Suppressor macrophage (primary cell): ENCODE measurements around the gene DCT.
A peak's percentile ranks its signal among the peaks of the same experiment; 100 is the strongest.
"Not testable (repeated sequence)": the region's sequence is repeated elsewhere in the genome, so short reads cannot be mapped to it uniquely, and the experiment has no call there.

ENCODE experiments used
- DNase-seq, 4 experiments: peaks; one replicate each; pipeline ENCODE4 v3.0.0-alpha.2; 2020 to 2022
- total RNA-seq, 17 experiments: gene quantifications; one replicate each; lab custom pipeline; 2026; ENCODE audit warnings: mixed read lengths in 6 of 17, inconsistent platforms in 3 of 17; lab: John Stamatoyannopoulos, UW

Gene DCT
- total RNA-seq: 0 to 3.9 (median 0) reads per million in 17 experiments

GRCh38 chr13:94479616-94480015 lies at the start of gene DCT:
Gene DCT, minus strand, starts transcription at chr13:94479682. Its CDS starts 427 bp downstream, at chr13:94479255.
- DNase-seq: no peak

GRCh38 chr13:94526956-94527355 lies 47.5 kb upstream of the DCT start:
- DNase-seq: not testable (repeated sequence)

- no peak for DNase-seq
Measured at GRCh38 chr13:94525781-94526180, 46.3 kb upstream of the DCT start.

DNA sequence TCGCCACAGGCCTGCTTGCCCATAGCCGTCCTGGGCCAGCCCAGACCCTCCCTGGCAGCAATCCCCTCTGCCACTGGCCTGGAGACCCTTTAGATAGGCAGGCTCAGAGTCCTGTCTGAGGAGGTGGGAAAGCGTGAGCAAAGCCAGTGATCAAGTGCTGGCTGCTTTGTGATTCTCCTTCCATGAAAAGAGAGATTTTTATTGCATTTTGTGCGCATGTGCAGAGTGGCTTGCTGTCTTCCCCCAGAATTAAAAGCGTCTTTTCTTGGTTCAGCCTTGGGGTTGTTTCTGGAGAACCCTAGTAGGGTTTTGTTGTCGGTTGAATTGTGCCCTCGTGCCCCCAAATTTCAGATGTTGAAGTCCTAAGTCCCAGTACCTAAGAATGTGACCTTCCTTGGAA lies 44.9 kb upstream of the DCT start:
- DNase-seq: no peak

DNA sequence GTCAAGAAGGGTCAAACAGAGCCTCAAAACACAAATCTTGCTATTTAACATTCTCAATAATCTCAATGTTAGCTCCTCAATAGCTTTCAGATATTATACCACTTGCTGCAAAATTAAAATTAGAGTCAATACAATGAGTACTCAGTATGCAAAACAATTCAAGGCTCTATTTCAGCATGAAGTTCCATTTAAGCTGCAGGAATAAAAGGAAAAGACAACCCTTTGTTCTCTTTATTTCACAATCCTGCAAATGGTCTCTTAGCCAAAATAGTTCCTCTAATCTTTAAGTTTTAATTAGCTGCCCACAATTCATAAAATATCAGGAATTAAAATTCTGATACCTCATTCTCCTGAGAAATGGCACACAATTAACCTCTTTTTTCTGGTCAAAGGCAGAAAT lies 40.5 kb upstream of the DCT start:
- no peak for DNase-seq

DNA sequence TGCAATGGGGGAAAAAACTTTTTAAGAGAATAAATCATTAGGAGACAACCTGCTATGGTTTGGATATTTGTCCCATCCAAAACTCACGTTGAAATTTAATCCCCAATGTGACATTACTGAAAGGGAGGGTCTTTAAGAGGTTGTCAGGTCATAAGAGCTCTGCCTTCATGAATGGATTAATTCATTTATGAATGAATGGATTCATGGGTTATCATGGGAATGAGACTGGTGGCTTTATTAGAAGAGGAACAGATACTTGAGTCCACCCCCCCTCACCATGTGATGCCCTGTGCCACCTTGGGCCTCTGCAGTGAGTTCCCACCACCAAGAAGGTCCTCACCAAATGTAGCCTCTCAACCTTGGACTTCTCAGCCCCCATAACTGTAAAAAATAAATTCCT lies 37.0 kb upstream of the DCT start:
- DNase-seq: no peak

GRCh38 chr13:94515911-94516310 lies 36.4 kb upstream of the DCT start:
- no peak for DNase-seq

GRCh38 chr13:94515374-94515773 lies 35.9 kb upstream of the DCT start:
- DNase-seq: peak; percentile 2 to 54 (median 37)

DNA sequence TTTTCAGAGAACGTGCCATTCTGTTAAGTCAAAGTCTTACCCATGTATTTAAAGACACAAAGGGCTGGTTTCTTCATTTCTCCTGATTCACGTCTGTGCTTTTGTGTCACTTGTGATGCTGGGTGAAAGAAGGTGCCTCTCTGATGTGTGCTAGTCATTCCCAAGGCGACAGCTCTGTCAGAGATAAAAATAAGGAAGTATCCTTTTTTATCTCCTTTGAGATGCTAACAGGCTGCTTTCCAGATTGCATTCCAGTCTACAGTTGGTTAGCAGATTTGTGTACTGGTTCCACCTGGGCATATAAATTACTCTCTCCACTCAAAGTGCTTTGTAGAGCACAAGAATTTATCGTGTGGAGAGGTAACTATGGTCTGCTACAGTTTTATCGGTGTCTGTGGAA lies 33.5 kb upstream of the DCT start:
- no peak for DNase-seq

GRCh38 chr13:94505730-94506129 lies 26.2 kb upstream of the DCT start:
- no peak for DNase-seq

GRCh38 chr13:94503851-94504250 lies 24.4 kb upstream of the DCT start:
- no peak for DNase-seq

DNA sequence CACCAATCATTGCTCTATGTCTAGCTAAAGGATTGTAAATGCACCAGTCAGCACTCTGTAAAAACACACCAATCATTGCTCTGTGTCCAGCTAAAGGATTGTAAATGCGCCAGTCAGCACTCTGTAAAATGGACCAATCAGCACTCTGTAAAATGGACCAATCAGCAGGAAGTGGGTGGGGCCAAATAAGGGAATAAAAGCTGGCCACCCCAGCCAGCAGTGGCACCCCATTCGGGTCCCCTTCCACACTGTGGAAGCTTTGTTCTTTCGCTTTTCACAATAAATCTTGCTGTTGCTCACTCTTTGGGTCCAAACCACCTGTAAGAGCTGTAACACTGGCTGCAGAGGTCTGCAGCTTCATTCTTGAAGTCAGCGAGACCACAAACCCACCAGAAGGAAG lies 19.3 kb upstream of the DCT start:
- DNase-seq: not testable (repeated sequence)

DNA sequence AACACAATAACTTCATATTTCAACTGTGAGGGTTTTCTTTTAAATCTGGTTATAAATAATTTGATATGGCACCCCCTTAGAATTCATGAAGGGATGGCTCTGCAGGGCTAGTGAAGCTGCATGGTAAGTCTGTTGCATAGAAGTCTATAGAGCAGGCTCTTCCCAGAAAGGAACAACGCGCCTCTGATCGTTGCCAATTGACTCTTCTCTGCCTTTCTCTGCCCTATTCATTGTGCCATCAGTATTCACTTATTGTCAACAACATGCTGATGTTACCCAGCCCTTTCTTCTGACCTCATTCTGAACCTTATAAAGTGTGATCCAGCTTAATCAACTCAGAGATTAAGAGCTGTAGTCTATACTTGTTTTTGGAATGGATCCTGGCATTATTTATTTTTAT lies 16.3 kb upstream of the DCT start:
- no peak for DNase-seq

- no peak for DNase-seq
Measured at GRCh38 chr13:94494026-94494425, 14.5 kb upstream of the DCT start.

DNA sequence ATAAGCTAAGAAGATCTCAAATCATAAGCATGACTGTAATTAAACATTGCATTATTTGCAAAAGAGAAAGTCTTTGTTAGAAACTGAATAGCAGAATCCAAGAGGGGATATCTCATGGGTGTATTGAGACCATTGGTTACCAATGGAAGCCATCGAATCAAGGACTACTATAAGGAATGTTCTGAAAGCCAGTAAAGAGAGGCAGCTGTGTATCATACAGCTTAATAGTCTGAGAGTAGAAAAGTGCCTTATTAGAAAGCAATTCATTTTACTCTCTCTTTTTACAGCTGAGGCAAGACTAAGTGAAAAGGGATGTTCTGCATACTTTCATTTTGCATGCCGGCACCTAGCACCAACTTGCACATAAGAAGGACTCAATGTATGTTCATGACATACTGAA lies 7.6 kb upstream of the DCT start:
- DNase-seq: no peak

DNA sequence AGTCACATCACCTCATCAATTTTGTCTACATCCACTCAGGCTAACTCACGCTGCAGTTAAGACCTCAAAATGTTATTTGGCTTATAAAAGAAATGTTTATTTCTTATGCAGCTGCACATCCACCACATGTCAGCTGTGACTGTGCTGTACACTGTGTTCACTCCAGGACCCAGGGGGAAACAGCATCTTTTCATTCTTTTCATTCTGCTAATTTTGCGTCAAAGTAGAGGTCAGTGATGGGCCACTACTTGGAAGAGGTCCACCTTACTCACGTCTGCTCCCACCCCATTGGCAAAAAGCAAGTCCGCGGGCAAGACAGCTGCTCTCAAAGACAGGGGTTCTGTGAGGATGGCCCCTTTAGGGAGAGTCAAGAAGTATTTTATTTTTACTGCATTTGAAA lies 4.5 kb upstream of the DCT start:
- DNase-seq: no peak

GRCh38 chr13:94481941-94482340 lies 2.5 kb upstream of the DCT start:
- DNase-seq: peak in 3 of 4 experiments; percentile 10 to 17 (median 13)

- DNase-seq: peak; percentile 3 to 59 (median 32)
Measured at GRCh38 chr13:94480672-94481145, 1.2 kb upstream of the DCT start.

DNA sequence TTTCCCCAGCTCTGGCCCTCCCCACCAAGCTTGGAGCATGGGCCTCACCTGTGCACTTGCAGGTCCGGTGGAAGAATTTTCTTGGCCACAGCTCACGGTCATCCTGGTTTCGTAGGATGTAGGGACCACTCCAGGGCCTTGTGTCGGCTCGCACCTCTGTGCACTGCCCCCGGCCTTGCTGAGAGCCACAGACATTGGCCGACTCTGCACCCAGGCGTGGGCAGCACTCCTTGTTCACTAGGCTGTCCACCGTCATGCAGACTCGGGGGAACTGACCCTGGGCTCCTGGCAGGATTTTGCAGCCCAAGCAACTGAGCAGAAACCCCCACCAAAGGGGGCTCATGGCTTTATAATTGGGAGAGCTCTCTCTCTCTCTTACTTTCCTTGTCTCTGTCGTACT lies 569 bp downstream of the DCT start:
- no peak for DNase-seq

DNA sequence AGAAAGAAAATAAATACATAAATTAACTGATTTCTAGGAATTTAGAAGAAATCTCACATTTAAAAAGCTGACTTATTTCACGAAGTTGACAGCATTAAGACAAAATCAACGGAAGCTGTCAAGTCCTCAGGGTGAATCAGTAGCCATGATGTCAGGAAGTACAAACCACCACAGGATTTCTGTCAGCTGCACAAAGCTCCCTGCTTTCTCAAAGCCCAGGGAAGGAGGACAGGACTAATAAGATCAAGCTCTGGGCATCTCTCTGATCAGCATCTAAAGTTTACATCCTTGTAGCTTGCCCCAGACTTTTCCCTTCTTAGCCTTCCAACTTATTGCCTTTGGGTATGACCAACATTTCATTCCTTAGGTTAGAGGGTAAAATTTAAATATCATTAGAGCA lies 9.4 kb downstream of the DCT start:
- DNase-seq: no peak

DNA sequence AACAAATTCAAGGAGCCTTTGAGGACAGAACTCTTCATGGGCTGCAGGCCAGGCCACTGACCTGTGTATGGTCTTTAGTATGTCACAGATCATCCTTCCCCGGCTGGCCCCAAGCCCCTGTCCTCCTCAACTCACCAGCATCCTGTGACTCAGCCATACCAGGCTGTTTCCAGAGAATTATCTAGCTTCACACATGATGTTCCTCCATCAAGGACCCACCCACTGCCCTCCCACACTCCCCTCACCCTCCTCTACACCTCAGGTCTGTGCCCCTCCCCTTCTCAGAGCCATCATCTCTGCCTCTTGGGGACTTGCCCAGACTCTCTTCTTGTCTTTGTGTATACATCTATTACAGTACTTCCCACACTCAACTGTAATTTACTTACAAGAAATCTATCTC lies 14.7 kb downstream of the DCT start:
- no peak for DNase-seq

GRCh38 chr13:94462670-94463069 lies 16.8 kb downstream of the DCT start:
- DNase-seq: no peak

- DNase-seq: no peak
Measured at GRCh38 chr13:94459116-94459515, 20.4 kb downstream of the DCT start.

DNA sequence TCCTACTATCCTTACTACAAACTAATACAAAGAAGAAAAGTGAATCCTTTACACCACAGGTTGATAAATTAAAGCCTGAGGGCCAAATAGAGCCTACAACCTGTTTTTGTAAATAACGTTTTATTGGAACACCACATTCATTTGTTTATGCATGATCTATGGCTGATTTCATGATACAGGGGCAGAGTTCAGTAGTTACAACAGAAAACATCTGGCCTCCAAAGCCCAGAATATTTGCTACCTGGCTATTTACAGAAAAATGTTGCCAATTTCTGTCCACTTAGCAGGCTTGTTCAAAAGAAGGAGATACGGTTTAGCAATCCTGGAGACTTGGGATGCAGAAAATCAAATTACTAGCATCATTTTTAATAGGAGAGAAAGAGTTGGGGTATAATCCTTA lies 24.1 kb downstream of the DCT start:
- DNase-seq: no peak

DNA sequence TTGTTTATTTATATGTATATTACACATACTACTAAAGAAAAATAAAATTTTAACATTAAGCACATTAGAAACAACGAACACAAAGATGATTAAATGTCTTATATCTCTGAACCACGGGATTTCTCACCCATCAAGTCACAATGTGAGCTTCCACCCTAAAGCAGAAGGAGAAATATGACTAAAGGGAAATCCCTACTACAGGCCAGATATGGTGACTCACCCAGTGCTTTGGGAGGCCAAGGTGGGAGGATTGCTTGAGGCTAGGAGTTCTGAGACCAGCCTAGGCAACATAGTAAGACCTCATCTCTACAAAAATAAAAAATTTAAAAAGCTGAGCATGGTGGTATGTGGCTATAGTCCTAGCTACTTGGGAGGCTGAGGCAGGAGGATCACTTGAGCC lies 24.6 kb downstream of the DCT start:
- DNase-seq: peak; percentile 3 to 27 (median 22)

GRCh38 chr13:94454334-94454733 lies 25.1 kb downstream of the DCT start:
- DNase-seq: no peak
